ENCODE results near the gene NMBR.

DNA sequence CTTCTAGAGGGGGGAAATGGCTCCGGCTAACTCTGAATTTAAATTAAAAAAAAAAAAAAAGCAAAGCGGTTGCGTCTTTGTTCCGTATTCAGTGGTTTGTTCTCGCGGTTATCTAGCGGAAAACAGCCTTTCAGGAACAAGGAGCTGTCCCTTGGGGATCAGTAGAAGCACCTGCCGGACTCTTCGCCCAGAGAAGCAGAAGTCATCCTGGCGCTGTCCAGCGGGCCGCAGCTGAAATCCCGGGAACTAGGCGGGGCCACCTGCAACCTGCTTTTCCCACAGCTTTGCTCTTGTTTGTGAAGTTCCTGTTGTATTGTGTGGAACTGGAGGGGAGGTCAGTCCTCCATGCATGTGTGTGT is 58.1 kb downstream of the NMBR start:
- TF ChIP-seq CTCF (IDR thresholded peaks at IDR 0.05; ENCODE audit: insufficient read depth, low read length, poor library complexity, severe bottlenecking) (no peak), EZH2phosphoT487 (conservative IDR thresholded peaks at IDR 0.05; ENCODE audit: low read length) (no peak)
